Ecto neural progenitor cell (in vitro differentiated cells): Measurements from ENCODE around the gene MED9.

ENCODE experiments used
- DNase-seq: peaks from one replicate; pipeline ENCODE4 v3.0.0-alpha.2; 2018; ENCODE audit warnings: low spot score

MED9 gene

DNA sequence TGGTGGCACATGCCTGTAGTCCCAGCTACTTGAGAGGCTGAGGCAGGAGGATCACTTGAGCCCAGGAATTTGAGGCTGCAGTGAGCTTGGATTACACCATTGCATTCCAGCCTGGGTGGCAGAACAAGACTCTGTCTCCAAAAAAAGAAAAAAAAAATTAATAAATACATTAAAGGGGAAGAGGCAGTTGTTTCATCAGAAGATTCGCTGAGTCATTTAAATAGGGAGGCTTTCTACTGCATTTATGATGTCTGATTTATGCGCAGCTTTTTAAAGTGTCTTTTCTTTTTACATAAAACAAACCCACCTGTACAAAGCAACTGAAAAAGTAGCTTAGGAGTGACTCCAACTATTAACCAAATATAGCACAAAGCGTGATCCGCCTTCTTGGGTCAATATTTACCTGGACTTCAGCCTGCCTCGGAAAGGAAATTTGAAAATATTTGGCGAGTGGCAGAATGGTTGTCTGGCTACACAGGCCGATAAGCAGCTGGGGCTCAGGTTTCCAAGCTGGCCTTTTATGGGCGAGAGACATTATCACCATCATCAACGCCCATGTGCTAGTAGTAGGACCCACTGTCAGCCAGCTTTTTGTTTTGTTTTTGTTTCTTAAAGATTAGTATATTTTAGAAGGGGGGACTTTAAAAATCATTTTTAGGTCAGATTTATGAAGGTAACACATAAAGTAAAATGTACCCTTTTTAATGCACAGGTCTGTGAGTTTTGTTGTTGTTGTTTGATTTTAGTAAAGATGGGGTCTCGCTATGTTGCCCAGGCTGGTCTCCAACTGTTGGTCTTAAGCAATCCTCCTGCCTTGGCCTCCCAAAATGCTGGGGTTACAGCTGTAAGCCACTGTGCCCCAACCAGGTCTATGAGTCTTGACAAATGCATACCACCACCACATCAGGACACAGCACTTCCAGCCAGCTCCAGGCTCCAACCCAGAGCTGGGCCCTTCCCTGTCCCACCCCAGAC is 61.9 kb downstream of the MED9 start:
- no peak for DNase-seq

DNA sequence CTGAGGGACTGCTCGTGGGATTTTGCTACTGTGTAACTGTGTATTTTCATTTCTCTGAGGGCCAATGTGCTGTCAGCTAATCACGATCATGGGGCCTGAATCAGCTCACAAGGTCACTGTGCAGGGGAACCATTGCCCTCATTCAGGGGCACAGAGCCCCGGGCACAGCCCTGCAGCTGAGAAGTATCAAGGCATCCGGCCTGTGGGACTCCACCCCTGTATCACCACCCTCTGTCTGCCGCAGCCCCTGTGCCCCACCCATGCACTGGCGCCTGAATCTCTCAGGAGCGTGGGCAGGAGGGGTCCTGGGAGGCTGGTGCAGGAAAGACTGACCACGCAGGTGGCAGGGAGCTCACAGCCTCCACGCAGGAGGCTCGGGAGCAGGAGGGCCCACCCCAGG is 62.8 kb downstream of the MED9 start:
- DNase-seq: no peak

DNA sequence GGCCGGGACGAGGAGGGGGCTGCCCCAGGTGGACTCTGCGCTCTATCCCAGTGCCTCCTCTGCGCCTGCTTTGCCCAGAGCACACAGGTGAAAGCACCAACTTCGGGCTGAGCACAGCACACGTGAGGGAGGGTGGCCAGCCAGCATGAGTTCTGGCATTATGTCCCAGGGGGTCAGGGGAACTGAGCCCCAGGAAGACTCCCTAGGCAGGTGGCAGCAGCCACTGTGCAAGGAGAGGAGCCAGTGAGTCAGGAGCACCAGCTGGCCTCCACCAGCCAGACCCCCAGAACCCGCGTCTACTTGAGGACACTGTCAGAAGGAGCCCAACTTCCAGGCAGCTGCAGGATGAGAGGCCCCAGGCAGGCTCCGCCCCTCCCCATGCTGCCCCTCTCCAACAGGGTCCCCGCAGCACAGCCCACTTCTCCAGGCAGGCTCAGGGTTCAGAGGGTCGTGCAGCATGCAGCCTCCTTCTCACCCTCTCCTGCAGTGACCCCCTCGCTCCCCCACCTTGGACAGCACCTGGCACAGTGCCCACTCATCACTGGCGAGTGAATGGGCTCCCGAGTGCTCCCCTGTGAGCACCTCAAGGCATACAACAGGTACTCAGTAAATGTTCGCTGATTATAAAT is 63.6 kb downstream of the MED9 start:
- no peak for DNase-seq

DNA sequence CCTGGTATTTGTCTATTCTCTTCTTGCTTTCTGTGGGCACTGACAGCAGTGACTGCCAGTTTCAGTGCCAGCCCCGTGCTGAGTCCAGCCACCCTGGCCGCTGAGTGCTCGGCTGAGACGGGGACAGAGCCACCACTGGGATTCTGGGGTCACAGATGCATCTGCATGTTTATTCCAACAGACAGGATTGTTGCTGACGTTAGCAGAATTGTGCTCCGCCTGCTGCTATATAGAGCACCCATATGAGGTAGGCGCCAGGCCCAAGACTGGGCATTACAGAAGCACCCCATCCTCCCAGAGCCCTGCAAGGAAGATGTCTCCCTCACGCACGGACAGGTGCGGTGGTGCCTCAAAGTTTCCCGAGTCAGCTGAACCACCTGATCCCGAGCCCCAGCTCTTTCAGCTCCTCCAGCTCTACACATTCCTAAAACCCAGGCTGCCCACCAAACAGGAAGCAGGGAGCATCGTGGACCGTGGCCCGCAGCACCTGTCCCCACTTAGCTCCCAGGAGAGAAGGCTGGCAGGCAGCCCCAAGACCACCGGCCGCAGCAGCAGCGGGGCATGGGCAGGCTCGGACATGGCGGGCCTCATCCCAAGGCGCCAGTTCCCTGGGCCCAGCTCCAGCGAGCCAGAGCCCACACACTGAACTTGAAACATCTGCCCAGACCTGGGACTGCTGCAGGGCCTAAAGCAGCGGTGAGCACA is 64.3 kb downstream of the MED9 start:
- no peak for DNase-seq

DNA sequence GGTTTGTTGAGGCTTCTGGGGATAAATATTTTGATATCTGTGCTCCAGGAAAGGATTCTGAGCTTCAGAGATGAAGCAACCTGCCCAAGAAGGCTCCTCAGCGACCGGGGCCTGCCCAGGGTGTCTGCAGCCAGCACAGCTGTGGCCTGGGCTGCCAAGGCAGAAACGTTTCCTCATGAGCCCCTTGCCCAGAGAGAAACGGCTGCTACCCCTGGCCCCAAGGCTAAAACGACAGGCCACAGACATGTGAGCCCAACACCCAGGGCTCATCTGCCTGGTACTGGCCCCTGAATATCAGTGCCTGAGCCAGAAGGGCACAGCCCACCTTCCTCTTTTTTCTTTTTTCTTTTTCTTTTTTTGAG is 64.8 kb downstream of the MED9 start:
- no peak for DNase-seq
